ENCODE results near the gene BOLA1.
"Not testable (repeated sequence)": the region's sequence is repeated elsewhere in the genome, so short reads cannot be mapped to it uniquely, and the experiment has no call there.

BOLA1 gene

DNA sequence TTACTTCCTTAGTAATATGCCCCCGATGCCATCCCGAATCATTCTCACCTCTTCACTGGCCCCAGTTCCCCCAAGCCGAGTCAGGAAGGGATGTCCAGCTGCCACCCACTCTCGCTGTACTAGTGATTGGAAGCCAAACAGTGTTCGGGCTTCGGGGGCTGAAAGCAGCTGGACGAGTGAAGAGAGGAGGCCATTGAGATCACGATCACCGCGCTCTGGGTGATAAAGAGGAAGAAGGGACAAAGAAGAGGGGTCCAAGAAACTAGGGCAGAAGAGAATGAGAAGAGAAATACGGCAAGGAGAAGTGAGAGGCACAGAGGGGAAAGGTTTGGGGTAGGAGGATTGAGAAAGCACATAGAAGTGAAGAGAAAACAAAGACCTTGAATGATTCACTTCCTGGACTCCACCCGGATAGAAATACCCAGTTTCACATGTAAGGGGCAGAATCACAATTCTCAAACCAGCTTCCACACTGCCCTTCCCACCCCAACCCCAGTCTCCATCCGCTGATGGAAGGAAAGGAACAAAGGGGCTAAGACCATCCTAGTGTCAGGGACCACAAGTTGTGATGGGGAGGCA is 31.9 kb downstream of the BOLA1 start:
- no peak for DNase-seq (ENCODE audit: low read depth in 2 of 2)

DNA sequence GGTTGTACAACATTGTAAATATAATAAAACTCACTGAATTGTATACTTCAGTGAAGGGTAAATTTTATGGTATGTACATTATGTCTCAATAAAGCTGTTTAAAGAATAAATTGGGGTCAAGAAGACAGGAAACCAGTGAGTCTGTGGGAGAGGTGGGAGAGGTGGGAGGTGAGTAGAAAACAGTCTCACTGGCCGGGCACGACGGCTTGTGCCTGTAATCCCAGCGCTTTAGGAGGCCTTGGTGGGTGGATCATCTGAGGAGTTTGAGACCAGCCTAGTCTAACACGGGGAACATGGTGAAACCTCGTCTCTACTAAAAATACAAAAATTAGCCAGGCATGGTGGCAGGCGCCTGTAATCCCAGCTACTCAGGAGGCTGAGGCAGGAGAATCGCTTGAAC is 33.1 kb downstream of the BOLA1 start:
- DNase-seq (ENCODE audit: low read depth in 2 of 2) = no peak

DNA sequence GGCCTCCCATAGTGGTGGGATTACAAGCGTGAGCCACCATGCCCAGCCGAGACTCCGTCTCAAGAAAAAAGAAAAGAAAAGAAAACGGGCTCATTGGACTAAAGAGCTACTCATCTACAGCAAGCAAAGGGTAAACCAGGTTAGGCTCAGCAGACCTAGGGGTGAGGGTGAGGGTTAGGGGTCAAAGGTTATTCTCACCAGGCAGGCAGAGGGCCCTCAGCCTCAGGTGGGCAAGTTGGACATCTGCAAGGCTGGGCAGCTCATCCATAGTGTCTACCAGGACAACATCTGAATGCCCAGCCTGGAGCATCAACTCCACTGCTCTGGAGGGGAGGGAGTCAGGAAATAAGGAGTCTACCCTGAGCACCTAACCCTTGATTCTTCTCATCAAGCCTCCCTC is 33.8 kb downstream of the BOLA1 start:
- DNase-seq (ENCODE audit: low read depth in 2 of 2) = no peak

DNA sequence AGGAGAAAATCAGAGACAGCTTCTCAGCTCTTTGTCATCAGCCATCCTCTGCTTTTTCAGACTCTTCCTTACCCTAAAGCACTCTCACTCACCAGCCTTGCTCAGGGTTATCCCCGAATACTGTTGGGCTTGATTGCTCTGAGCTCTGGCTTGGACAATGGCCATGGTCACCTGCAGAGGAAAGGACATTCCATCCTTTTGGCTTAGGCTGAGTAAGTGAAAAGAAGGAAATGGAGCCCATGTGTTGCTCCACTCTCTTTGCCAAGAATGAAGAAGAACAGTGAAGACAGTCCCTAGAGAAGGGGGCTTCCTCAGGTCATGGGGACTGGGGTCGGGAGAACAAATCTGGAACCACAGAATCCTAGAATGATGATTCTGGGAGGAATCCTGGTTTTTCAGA is 35.0 kb downstream of the BOLA1 start:
- DNase-seq (ENCODE audit: low read depth in 2 of 2) = no peak

GRCh38 chr1:149936170-149936991 is 37.0 kb downstream of the BOLA1 start, which contains the start of gene MTMR11:
MTMR11 (minus strand) TSS chr1:149936879; CDS start chr1:149936647, 232 bp downstream.
- no peak for DNase-seq (ENCODE audit: low read depth in 2 of 2)

DNA sequence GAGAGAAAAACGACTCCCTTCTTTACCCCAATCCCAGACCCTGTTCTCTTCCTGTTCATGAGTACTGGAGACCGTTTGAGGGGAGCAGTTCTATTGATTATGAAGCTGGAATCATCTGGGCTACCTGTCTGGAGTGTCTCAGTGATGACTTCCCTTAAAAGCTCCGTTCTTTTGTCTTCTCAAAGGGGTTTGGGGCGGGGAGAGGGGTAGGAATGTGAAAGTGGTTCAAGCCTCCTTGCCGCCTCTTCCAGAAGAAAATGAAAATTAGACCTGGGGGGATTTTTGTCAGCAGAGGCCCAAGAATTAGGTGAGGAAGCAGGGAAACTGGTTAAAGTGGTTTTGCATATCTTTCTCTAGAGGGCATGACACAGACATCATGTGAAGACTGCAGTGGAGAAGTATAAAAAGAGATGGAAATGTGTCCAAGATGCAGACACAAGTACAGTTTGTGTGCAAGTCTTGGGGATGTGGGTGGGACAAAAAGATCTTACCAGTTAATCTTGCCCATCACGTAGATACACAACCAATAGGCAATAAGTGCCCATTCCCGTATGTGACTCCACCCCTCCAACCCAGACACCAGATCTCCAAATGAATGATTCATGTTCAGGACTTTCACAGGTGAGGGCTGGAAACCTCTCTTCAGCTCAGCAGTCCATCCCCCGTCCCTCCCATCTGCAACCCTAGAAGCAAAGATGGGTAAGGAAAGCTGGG is 37.8 kb downstream of the BOLA1 start:
- DNase-seq (ENCODE audit: low read depth in 2 of 2) = no peak

DNA sequence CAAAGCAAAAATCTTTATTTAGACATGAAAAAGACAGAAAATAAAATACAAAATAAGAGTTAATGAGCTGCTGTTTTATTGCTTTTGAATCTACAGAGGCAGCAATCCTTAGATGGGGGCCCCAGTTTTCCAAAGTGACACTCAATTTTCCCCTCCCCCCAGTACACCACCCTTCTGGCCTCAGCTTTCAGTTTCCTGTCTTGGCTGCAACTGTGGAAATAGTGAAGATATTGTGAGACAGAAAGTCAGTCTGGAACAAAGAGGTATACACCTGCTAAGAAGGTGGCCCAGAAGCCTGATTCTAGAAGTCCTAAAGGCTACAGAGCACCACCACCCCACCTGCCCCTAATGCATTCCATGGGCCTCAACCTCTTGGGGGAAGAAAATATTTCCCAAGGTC is 38.4 kb downstream of the BOLA1 start:
- no peak for DNase-seq (ENCODE audit: low read depth in 2 of 2)

- DNase-seq (ENCODE audit: low read depth in 2 of 2) = not testable (repeated sequence)
These were observed 39.3 kb downstream of the BOLA1 start for GRCh38 chr1:149938668-149939003.

DNA sequence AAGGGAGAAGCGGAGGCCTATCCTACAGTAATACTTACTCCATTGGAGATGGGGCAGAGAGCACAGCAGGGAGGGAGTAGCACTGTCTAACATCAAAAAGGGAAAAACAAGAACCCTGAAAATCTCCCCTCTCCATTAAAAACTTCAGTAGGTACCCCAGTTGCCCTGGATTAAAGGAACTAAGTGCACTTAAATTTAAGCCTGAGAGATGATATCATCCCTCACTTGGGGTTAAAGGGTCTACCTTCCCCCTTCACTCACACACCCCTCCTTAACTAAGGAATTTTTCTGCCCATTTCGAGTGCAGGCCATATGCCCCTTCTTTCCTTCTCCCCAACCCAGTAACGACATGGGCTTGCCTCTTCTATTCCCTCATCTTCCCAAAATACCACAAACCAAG is 41.1 kb downstream of the BOLA1 start:
- DNase-seq (ENCODE audit: low read depth in 2 of 2) = no peak

DNA sequence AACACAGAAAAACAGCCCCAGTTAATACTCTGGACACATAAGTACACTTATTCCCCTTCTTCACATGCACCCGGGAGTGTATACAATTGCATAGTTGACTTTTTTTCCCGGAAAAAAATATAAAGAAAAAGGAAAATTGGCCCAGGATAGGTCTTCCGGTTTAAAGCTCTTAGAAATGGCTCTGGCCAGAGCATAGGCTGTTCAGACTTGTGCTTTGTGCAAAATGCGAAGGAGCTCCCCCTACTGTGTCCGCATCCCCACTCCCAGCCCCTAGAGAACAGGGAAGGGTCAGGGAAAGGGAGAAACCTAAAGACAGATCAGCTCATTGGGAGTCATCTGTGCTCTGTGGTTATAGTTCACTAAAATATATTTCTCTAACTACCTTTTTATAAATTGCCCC is 42.8 kb downstream of the BOLA1 start:
- DNase-seq (ENCODE audit: low read depth in 2 of 2) = no peak

DNA sequence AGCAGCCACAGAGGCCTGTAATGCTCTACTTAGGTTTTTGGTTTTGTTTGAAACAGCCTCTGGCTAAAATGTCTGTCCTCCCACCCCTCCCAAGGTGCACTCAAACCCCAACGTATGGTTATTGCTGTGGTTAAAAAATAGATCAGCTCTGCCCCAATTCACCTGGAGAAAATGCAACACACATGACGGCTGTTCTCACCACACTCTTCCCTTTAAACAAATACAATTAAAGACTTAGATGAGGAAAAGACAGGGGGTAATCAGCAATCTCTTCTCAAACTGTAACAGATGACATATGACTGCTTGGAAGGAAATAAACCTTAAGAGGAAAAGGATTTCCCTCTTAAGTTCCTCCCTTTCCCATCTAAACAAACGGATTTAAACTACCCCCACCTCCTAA is 43.5 kb downstream of the BOLA1 start:
- no peak for DNase-seq (ENCODE audit: low read depth in 2 of 2)

GRCh38 chr1:149945206-149945605 is 45.8 kb downstream of the BOLA1 start:
- DNase-seq (ENCODE audit: low read depth in 2 of 2) = no peak

DNA sequence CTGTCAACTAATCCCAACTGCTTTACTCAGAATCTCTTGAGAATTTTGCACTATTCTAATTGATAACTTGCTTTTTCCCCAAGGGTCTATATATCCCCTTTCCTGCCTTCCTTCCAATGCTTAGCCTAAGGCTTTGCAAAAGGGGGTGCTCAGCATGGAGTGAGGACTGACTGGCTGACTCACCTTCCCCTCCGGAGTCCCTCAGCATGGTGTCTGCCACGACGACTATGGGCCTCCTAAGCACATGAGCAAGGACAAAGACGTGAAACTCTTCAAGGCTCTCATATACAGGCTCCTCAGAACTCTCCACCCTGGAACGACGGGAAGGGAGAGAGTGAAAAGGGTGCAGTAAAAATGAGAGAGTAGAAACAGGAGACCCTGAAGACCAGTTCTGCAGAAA is 50.5 kb downstream of the BOLA1 start:
- DNase-seq (ENCODE audit: low read depth in 2 of 2) = no peak

Data from stimulated activated CD8-positive, alpha-beta memory T cell treated with anti-CD3 and anti-CD28 coated beads, Interleukin-15, amount 100 ng/mL, for 4 hours (primary cell).